SIG-M5 (cell line): ENCODE measurements around the gene COL21A1.

Experiments used
- DNase-seq: peaks from one replicate; lab custom pipeline; 2025; lab: John Stamatoyannopoulos, UW

The COL21A1 gene

GRCh38 chr6:56009636-56010035 lies 237.7 kb downstream of the COL21A1 start:
- DNase-seq: no peak
